ENCODE data around the gene NKX2-3. TPM values are rescaled to one million over a fixed set of nuclear protein-coding genes. Genes with fewer than 3 reads are reported as not detected.

NKX2-3 gene
- 0.05 TPM in 1 of 5 replicates, not detected in the others for total RNA-seq (2022; extraction: Qiagen RNA extraction)

GRCh38 chr10:99532687-99533495, at the start of gene NKX2-3:
NKX2-3 (plus strand) TSS chr10:99532942; CDS start chr10:99533132, 190 bp downstream.

Other genes with a start within 250 kb of the NKX2-3 start
- 21.9 to 28.6 TPM (median 26.2 TPM) in 5 replicates for gene CNNM1, start 203.6 kb upstream of the NKX2-3 start, total RNA-seq (2022; extraction: Qiagen RNA extraction)
- 35.0 to 40.0 TPM (median 38.4 TPM) in 5 replicates for gene GOT1, start 102.3 kb upstream of the NKX2-3 start, total RNA-seq (2022; extraction: Qiagen RNA extraction)
- gene SLC25A28, start 87.5 kb downstream of the NKX2-3 start, total RNA-seq (2022; extraction: Qiagen RNA extraction): 23.7 to 28.4 TPM (median 24.9 TPM) in 5 replicates
- gene ENTPD7, start 126.6 kb downstream of the NKX2-3 start, total RNA-seq (2022; extraction: Qiagen RNA extraction): 7.9 to 13.8 TPM (median 9.4 TPM) in 5 replicates
- gene COX15, start 199.2 kb downstream of the NKX2-3 start, total RNA-seq (2022; extraction: Qiagen RNA extraction): 27.0 to 35.5 TPM (median 30.3 TPM) in 5 replicates
- 31.5 to 38.0 TPM (median 32.6 TPM) in 5 replicates for gene CUTC, start 199.3 kb downstream of the NKX2-3 start, total RNA-seq (2022; extraction: Qiagen RNA extraction)
- 111 to 137 TPM (median 117 TPM) in 5 replicates for gene ABCC2, start 249.7 kb downstream of the NKX2-3 start, total RNA-seq (2022; extraction: Qiagen RNA extraction)

All from A549 treated with Hydrocortisone at 1 μM for 4 hours (cell line).